Panc1 (cell line): ENCODE data around the gene TMOD1. TPM values are rescaled to one million over a fixed set of nuclear protein-coding genes. Genes with fewer than 3 reads are reported as not detected.

Source experiments
- ATAC-seq: fragments of 200-7000 bp; cut with Tn5 transposase; 2 replicates; pipeline ENCODE4 v1.9.1; 2020; ENCODE audit warnings: mild to moderate bottlenecking, moderate library complexity
- BruUV-seq: library from RNA; stranded (reverse); fragments of 400-500 nt; replicated peaks from 2 replicates; lab custom pipeline; 2021; lab: Mats Ljungman, UMichigan
- CTCF ChIA-PET: fragments of 300-600 bp; sonication (Branson Sonifier 250); formaldehyde crosslinking; loops from one replicate; lab custom pipeline; 2022; ENCODE audit warnings: antibody characterized with exemption; lab: Charles Lee
- POLR2A ChIA-PET: fragments of 300-600 bp; sonication (Branson Sonifier 250); formaldehyde crosslinking; loops from one replicate; lab custom pipeline; 2022; ENCODE audit warnings: antibody characterized with exemption; lab: Charles Lee
- DNase-seq: peaks from one replicate; pipeline ENCODE4 v3.0.0-alpha.2; 2010; ENCODE audit warnings: low read depth, low spot score
- H3K27ac ChIP-seq: 2 replicates; pipeline ENCODE4 v1.5.1; 2011; ENCODE audit warnings: mild to moderate bottlenecking, low read length, inconsistent platforms
- H3K27me3 ChIP-seq: fragments of 200-500 bp; sonication (Bioruptor generic); 2 replicates; pipeline ENCODE4 v1.6.0; 2014; ENCODE audit warnings: low read length, inconsistent platforms; ENCODE audit not compliant: control insufficient read depth, insufficient read depth
- H3K36me3 ChIP-seq: fragments of 200-500 bp; sonication (Bioruptor generic); 2 replicates; pipeline ENCODE4 v1.5.1; 2014; ENCODE audit warnings: inconsistent platforms, mild to moderate bottlenecking, low read length, moderate library complexity; ENCODE audit not compliant: control insufficient read depth, insufficient read depth
- H3K4me1 ChIP-seq: 2 replicates; pipeline ENCODE4 v1.5.1; 2011; ENCODE audit warnings: inconsistent platforms, mild to moderate bottlenecking, low read length, moderate library complexity; ENCODE audit not compliant: control insufficient read depth, insufficient read depth
- H3K4me3 ChIP-seq, 2 experiments: 2 replicates each; pipeline ENCODE4 v1.5.1; 2011 to 2012; ENCODE audit warnings: low read depth in 2 of 2, low read length in 2 of 2, mild to moderate bottlenecking in 2 of 2, inconsistent platforms in 1 of 2, moderate library complexity in 1 of 2
- H3K9me3 ChIP-seq: fragments of 200-500 bp; sonication (Bioruptor generic); 2 replicates; pipeline ENCODE4 v1.5.1; 2014; ENCODE audit warnings: low read depth, mild to moderate bottlenecking, inconsistent platforms, low read length, moderate library complexity; ENCODE audit not compliant: control insufficient read depth, insufficient read depth
- POLR2AphosphoS5 ChIP-seq: IDR thresholded peaks from 2 replicates; pipeline ENCODE4 v1.6.1; 2012; ENCODE audit warnings: mild to moderate bottlenecking, low read depth, low read length, moderate library complexity
- SIN3A ChIP-seq: IDR thresholded peaks from 2 replicates; pipeline ENCODE4 v1.6.1; 2012; ENCODE audit warnings: low read depth, mild to moderate bottlenecking, low read length, moderate library complexity, borderline replicate concordance; ENCODE audit not compliant: insufficient read depth
- TCF7L2 ChIP-seq: IDR thresholded peaks from 2 replicates; pipeline ENCODE4 v1.6.1; 2011; ENCODE audit warnings: mild to moderate bottlenecking, low read depth, low read length, inconsistent platforms
- in situ Hi-C: cut with HindIII; loops from 2 replicates; pipeline ENCODE4 v1.10.0; 2016; ENCODE audit warnings: low sequenced_read_pairs, low pct_unique_long_range_greater_than_20kb
- intact Hi-C: fragments of 100-400 bp; cut with micrococcal nuclease; formaldehyde crosslinking; loops from one replicate; pipeline ENCODE4 v1.10.0; 2022; ENCODE audit not compliant: unreplicated experiment
- total RNA-seq: library from RNA; stranded (reverse); gene quantifications from one replicate; pipeline ENCODE4 v1.2.1, GENCODE V29; 2021; ENCODE audit not compliant: unreplicated experiment
- TF ChIP-seq, protein P1 (sequence below): fragments of 450-650 bp; IDR thresholded peaks from 2 replicates; pipeline ENCODE4 v1.5.1; 2017; ENCODE audit warnings: mild to moderate bottlenecking
- TF ChIP-seq, protein P2 (sequence below), 2 experiments: IDR thresholded peaks; 2 replicates each; pipeline ENCODE4 v1.6.1; 2011 to 2012; ENCODE audit warnings: low read depth in 2 of 2, control low read depth in 1 of 2, low read length in 1 of 2, mild to moderate bottlenecking in 1 of 2, moderate library complexity in 1 of 2; ENCODE audit not compliant: insufficient read depth in 1 of 2

Gene TMOD1
- total RNA-seq, 1 experiment from 2014 or later, result 1.4 TPM

DNA sequence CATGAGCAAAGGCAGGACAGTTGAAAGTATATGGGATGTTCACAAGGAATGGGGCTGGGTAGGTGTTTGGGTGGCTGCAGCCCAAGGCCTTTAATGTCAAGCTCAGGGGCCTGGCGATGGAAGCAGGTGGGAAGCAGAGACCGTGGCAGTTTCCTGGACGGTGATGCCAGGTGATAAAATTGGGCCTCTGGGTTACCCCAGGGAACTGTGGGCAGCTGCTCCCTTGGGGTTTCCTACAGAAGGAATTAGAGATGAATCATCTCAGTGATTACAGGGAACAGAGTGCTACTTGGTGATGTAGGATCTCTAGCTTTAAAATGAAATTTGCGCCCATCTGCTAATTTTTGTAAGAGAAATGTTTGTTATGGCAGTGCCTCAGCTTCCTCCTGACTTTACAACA is 92.5 kb downstream of the TMOD1 start:
- Histone ChIP-seq H3K27ac (no peak overlapping the region), H3K9me3 (no peaks in the 10 kb centered on the region), H3K27me3 (no peaks in the 10 kb centered on the region), H3K4me3 (no peak overlapping the region), H3K4me1 (no peaks in the 10 kb centered on the region), H3K36me3 (no peaks in the 10 kb centered on the region)
- ChIA-PET CTCF (interaction anchor here (1.4 kb wide), 1 partner anchor 125 kb away, joined by 3 read pairs; no protein-coding TSS in a partner anchor), POLR2A (no interaction called here)
- intact Hi-C loops (no loop called here), in situ Hi-C loops (no loop called here)
- BruUV-seq, result no TSS peak
- no peak for DNase-seq
- ATAC-seq, result no peak
- no peak for TF ChIP-seq POLR2AphosphoS5
- TF ChIP-seq, protein P1, sequence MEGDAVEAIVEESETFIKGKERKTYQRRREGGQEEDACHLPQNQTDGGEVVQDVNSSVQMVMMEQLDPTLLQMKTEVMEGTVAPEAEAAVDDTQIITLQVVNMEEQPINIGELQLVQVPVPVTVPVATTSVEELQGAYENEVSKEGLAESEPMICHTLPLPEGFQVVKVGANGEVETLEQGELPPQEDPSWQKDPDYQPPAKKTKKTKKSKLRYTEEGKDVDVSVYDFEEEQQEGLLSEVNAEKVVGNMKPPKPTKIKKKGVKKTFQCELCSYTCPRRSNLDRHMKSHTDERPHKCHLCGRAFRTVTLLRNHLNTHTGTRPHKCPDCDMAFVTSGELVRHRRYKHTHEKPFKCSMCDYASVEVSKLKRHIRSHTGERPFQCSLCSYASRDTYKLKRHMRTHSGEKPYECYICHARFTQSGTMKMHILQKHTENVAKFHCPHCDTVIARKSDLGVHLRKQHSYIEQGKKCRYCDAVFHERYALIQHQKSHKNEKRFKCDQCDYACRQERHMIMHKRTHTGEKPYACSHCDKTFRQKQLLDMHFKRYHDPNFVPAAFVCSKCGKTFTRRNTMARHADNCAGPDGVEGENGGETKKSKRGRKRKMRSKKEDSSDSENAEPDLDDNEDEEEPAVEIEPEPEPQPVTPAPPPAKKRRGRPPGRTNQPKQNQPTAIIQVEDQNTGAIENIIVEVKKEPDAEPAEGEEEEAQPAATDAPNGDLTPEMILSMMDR, result no peak

DNA sequence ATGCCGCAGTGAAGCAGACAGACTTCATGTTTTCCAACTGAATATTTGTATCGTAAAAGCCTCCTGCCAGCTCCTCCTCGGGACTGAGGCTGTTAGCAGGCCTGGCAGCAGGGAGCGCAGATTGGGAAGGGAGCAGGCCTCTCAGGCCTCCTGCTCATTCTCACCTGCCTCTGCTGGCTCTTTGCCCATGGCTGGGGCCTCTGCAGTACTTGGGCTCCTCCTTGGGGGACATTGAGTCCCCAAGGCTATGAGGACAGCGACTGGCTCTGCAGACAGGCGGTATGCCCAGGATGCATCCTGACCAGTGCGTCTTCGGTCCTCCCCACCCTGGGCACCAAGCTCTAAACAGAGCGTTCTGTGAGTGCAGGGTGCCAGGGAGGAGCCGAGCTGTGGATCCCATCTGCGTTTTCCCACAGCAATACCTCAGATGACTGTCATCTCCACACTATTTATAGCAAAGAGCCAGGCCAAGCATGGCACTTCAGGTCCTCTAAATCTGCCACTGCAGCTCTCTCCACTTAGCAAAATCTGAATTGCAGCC is 93.0 kb downstream of the TMOD1 start:
- no TSS peak for BruUV-seq

More for the DNA sequence above, 93.0 kb downstream of the TMOD1 start:
- Histone ChIP-seq H3K27ac (no peak overlapping the region), H3K4me3 (no peak overlapping the region), H3K4me1 (no peaks in the 10 kb centered on the region), H3K27me3 (no peaks in the 10 kb centered on the region), H3K36me3 (no peaks in the 10 kb centered on the region), H3K9me3 (no peaks in the 10 kb centered on the region)
- no peak for DNase-seq
- ChIA-PET CTCF (interaction anchor here (1.4 kb wide), 1 partner anchor 125 kb away, joined by 3 read pairs; no protein-coding TSS in a partner anchor), POLR2A (no interaction called here)
- intact Hi-C loops (no loop called here), in situ Hi-C loops (no loop called here)
- TF ChIP-seq POLR2AphosphoS5 (no peak), TCF7L2 (no peak), SIN3A (no peak)
- TF ChIP-seq, protein P1, result no peak
- TF ChIP-seq, protein P2, sequence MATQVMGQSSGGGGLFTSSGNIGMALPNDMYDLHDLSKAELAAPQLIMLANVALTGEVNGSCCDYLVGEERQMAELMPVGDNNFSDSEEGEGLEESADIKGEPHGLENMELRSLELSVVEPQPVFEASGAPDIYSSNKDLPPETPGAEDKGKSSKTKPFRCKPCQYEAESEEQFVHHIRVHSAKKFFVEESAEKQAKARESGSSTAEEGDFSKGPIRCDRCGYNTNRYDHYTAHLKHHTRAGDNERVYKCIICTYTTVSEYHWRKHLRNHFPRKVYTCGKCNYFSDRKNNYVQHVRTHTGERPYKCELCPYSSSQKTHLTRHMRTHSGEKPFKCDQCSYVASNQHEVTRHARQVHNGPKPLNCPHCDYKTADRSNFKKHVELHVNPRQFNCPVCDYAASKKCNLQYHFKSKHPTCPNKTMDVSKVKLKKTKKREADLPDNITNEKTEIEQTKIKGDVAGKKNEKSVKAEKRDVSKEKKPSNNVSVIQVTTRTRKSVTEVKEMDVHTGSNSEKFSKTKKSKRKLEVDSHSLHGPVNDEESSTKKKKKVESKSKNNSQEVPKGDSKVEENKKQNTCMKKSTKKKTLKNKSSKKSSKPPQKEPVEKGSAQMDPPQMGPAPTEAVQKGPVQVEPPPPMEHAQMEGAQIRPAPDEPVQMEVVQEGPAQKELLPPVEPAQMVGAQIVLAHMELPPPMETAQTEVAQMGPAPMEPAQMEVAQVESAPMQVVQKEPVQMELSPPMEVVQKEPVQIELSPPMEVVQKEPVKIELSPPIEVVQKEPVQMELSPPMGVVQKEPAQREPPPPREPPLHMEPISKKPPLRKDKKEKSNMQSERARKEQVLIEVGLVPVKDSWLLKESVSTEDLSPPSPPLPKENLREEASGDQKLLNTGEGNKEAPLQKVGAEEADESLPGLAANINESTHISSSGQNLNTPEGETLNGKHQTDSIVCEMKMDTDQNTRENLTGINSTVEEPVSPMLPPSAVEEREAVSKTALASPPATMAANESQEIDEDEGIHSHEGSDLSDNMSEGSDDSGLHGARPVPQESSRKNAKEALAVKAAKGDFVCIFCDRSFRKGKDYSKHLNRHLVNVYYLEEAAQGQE (IDR thresholded peaks at IDR 0.05; ENCODE audit: insufficient read depth in 1 of 2, low read depth in 2 of 2, low read length in 1 of 2), result no peak
- no peak for ATAC-seq
